IPS DF 6.9 (cell line): Measurements from ENCODE around the gene SDS.
A peak's percentile ranks its signal among the peaks of the same experiment; 100 is the strongest.
"Not testable (repeated sequence)": the region's sequence is repeated elsewhere in the genome, so short reads cannot be mapped to it uniquely, and the experiment has no call there.

ENCODE experiments used
- DNase-seq: peaks from one replicate; pipeline ENCODE4 v3.0.0-alpha.2; 2013; ENCODE audit warnings: low read depth, low spot score
- H3K27ac ChIP-seq: one replicate; pipeline ENCODE4 v1.5.1; 2013; ENCODE audit warnings: low read length, control low read depth
- H3K27me3 ChIP-seq: 2 replicates; pipeline ENCODE4 v1.6.1; 2013; ENCODE audit warnings: mild to moderate bottlenecking, low read length; ENCODE audit not compliant: control insufficient read depth, insufficient read depth
- H3K36me3 ChIP-seq: 2 replicates; pipeline ENCODE4 v1.6.1; 2013; ENCODE audit warnings: low read length; ENCODE audit not compliant: control insufficient read depth, insufficient read depth
- H3K4me1 ChIP-seq: 2 replicates; pipeline ENCODE4 v1.6.1; 2013; ENCODE audit warnings: low read length; ENCODE audit not compliant: control insufficient read depth, insufficient read depth
- H3K4me3 ChIP-seq: 2 replicates; pipeline ENCODE4 v1.5.1; 2013; ENCODE audit warnings: mild to moderate bottlenecking, low read length
- H3K9me3 ChIP-seq: 2 replicates; pipeline ENCODE4 v1.6.1; 2013; ENCODE audit warnings: low read length, inconsistent platforms; ENCODE audit not compliant: control insufficient read depth, insufficient read depth
- WGBS: extraction: QIAGEN DNeasy Blood & Tissue Kit; methylation state at CpG from one replicate; pipeline ENCODE4 v1.1.7; 2013; ENCODE audit warnings: mixed read lengths, missing lambda C conversion rate; ENCODE audit not compliant: insufficient read length, insufficient coverage; 5-methylcytosine and 5-hydroxymethylcytosine counted together

SDS gene

DNA sequence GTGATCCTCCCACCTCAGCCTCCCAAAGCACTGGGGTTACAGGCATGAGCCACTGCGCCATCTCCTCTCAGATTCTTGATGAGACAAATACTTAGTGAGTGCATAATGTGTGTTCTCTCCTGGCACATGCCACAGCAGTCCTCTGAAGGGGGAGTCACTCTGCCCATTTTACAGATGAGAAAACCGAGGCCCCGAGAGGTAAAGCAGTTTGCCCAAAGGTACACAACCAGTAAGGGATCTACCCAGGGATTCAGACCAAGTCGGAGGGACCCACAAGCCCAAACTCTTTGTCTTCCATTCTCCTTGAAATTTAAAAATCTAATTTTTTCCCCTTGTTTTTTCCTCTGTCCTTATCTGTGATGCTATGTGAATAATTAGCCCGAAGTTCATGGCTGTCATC lies 39.0 kb downstream of the SDS start:
- H3K27me3 ChIP-seq = no peaks in the 10 kb centered on the region
- H3K36me3 ChIP-seq = no peaks in the 10 kb centered on the region
- no CpG with 5 or more reads among the region's 5 CpGs for WGBS
- H3K4me1 ChIP-seq = no peaks in the 10 kb centered on the region
- H3K4me3 ChIP-seq = no peak overlapping the region
- DNase-seq = no peak
- no peak overlapping the region for H3K27ac ChIP-seq
- no peaks in the 10 kb centered on the region for H3K9me3 ChIP-seq

GRCh38 chr12:113361574-113362370 lies 41.9 kb downstream of the SDS start:
- WGBS = no CpG with 5 or more reads among the region's 12 CpGs
- no peak overlapping the region for H3K27ac ChIP-seq
- no peaks in the 10 kb centered on the region for H3K4me1 ChIP-seq
- no peaks in the 10 kb centered on the region for H3K9me3 ChIP-seq
- no peak for DNase-seq
- H3K36me3 ChIP-seq = no peaks in the 10 kb centered on the region
- H3K4me3 ChIP-seq = no peak overlapping the region
- H3K27me3 ChIP-seq = no peaks in the 10 kb centered on the region

- H3K36me3 ChIP-seq = no peaks in the 10 kb centered on the region
- no peak overlapping the region for H3K27ac ChIP-seq
- no peaks in the 10 kb centered on the region for H3K9me3 ChIP-seq
- DNase-seq = no peak
- no CpG with 5 or more reads among the region's 9 CpGs for whole genome bisulfite sequencing
- no peaks in the 10 kb centered on the region for H3K27me3 ChIP-seq
- H3K4me1 ChIP-seq = no peaks in the 10 kb centered on the region
- no peak overlapping the region for H3K4me3 ChIP-seq
Observed at GRCh38 chr12:113359939-113360748, 43.5 kb downstream of the SDS start.

GRCh38 chr12:113359133-113359938 lies 44.4 kb downstream of the SDS start:
- Histone ChIP-seq H3K4me3 (peak overlapping the region; percentile 85), H3K4me1 (no peaks in the 10 kb centered on the region), H3K27me3 (no peaks in the 10 kb centered on the region), H3K27ac (no peak overlapping the region), H3K36me3 (no peaks in the 10 kb centered on the region), H3K9me3 (no peaks in the 10 kb centered on the region)
- WGBS = no CpG with 5 or more reads among the region's 11 CpGs
- no peak for DNase-seq

DNA sequence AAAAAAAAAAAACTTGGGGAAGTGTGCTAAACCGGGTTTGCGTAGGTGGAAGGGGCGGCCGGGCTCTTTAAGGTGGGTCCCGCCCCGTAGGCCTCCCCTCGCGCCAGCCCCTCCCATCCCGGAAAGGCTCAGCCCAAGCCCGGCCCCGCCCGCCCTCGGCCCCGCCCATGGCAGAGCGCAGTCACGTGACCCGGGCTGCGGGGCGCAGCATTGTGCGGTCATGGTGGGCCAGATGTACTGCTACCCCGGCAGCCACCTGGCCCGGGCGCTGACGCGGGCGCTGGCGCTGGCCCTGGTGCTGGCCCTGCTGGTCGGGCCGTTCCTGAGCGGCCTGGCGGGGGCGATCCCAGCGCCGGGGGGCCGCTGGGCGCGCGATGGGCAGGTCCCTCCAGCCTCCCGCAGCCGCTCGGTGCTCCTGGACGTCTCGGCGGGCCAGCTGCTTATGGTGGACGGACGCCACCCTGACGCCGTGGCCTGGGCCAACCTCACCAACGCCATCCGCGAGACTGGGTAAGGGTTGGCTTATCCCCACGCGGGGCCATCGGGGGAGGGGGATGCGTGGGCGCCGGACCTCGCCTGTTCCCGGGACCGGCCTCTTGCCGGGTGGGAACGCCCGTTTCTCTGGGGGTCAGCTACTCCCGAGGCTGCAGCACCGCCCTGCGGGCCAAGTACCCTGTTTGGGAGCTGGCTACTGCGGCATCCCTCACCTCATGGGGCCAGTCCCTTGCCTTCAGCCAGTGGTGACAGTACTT lies 45.1 kb downstream of the SDS start, which contains the start of gene PLBD2:
PLBD2 (plus strand) TSS at position 207 of the 752 bp plus-strand sequence; CDS start at position 221, 14 bp downstream.
- WGBS = no CpG with 5 or more reads among the region's 67 CpGs
- H3K27ac ChIP-seq = no peak within 1 kb of the TSS

GRCh38 chr12:113354192-113354591 lies 49.5 kb downstream of the SDS start:
- H3K36me3 ChIP-seq, H3K4me3 ChIP-seq, H3K9me3 ChIP-seq, H3K27me3 ChIP-seq, H3K27ac ChIP-seq, H3K4me1 ChIP-seq, DNase-seq: not testable (repeated sequence)
- WGBS = no CpG with 5 or more reads among the region's 7 CpGs

More for the DNA sequence above, 45.1 kb downstream of the SDS start, which contains the start of gene PLBD2:
- DNase-seq = peak; percentile 89
- peak within 1 kb of the TSS; percentile 85 for H3K4me3 ChIP-seq
- H3K4me1 ChIP-seq = no peaks in the 10 kb centered on the region
- no peaks in the 10 kb centered on the region for H3K36me3 ChIP-seq
- H3K27me3 ChIP-seq = no peaks in the 10 kb centered on the region
- H3K9me3 ChIP-seq = no peaks in the 10 kb centered on the region

- Histone ChIP-seq H3K9me3 (no peaks in the 10 kb centered on the region), H3K4me1 (no peaks in the 10 kb centered on the region; the same call in 1 of the 2 replicates), H3K4me3 (no peak overlapping the region), H3K27me3 (no peaks in the 10 kb centered on the region), H3K36me3 (no peaks in the 10 kb centered on the region), H3K27ac (no peak overlapping the region)
- no peak for DNase-seq
Observed at GRCh38 chr12:113351089-113351488, 52.6 kb downstream of the SDS start.

DNA sequence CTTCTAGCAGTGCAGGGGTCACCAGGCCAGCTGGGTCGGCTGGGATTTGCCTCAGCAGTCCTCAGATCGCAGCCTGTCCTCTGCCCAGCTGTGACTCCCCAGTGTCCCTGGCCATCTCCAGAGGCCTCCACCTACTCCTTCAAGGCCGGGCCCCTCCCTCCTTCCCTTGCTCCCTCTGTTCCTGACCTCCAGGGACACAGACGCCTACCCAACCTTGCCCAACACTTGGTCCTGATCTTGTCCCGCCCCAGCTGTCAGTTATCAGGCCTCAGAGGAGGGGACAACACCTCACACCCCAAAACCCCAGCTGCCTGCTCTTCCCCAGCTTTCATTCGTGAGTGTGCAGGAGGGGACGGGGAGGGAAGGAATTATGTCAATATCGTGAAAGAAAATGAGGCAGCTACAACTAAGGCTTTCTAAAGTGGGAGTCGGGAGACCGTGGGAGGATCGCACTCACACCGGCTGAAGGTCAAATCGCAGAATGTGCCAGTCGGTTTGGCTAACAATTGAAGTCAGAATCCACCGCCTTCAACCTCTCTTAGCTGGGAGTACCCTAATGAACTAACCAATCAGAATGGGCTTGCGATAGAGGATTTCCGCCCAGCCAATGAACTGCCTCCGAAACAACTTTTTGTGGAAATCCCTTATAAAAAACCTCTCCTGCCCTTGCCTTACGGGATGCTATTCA lies 54.7 kb downstream of the SDS start:
- H3K27me3 ChIP-seq = no peaks in the 10 kb centered on the region
- peak; percentile 50 for DNase-seq
- WGBS = no CpG with 5 or more reads among the region's 19 CpGs
- H3K27ac ChIP-seq = no peak overlapping the region
- H3K4me3 ChIP-seq = no peak overlapping the region
- H3K9me3 ChIP-seq = no peaks in the 10 kb centered on the region
- no peaks in the 10 kb centered on the region; the same call in 1 of the 2 replicates for H3K4me1 ChIP-seq
- H3K36me3 ChIP-seq = no peaks in the 10 kb centered on the region

GRCh38 chr12:113347892-113348291 lies 55.8 kb downstream of the SDS start:
- H3K27me3 ChIP-seq = no peaks in the 10 kb centered on the region
- H3K9me3 ChIP-seq = no peaks in the 10 kb centered on the region
- H3K27ac ChIP-seq = no peak overlapping the region
- H3K4me3 ChIP-seq = no peak overlapping the region
- H3K36me3 ChIP-seq = no peaks in the 10 kb centered on the region
- no CpG with 5 or more reads among the region's 2 CpGs for WGBS
- no peaks in the 10 kb centered on the region; the same call in 1 of the 2 replicates for H3K4me1 ChIP-seq
- DNase-seq = no peak
